ENCODE data around the gene CLEC19A. TPM values are rescaled to one million over a fixed set of nuclear protein-coding genes. Genes with fewer than 3 reads are reported as not detected.
"Not testable (repeated sequence)": the region's sequence is repeated elsewhere in the genome, so short reads cannot be mapped to it uniquely, and the experiment has no call there.

Gene CLEC19A
- total RNA-seq, 5 donors from 2014 or later (not counting 1 experiment from before 2014, with no cell fraction given): not detected

DNA sequence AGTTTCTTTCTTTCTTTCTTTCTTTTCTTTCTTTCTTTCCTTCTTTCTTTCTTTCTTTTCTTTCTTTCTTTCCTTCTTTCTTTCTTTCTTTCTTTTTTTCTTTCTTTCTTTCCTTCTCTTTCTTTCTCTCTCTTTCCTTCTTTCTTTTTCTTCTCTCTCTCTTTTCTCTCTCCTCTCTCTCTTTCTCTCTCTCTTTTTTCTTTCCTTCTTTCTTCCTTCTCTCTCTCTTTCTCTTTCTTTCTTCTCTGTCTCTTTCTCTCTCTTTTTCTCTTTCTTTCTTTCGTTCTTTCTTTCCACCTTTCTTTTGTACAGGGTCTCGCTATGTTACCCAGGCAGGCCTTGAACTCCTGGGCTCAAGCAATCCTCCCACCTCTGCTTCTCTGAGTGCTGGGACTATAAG lies 35.7 kb downstream of the CLEC19A start:
- H3K9me3 Mint-ChIP-seq; H3K4me1 ChIP-seq (ENCODE audit: control insufficient read depth in 1 of 2, extremely low read depth in 1 of 2, insufficient read depth in 2 of 2, low read length in 2 of 2); H3K27me3 ChIP-seq (replicated peaks in 1 of 2; ENCODE audit: control insufficient read depth in 2 of 2, extremely low read depth in 1 of 2, insufficient read depth in 2 of 2, low read length in 1 of 2); H3K9me3 ChIP-seq; POLR2A ChIA-PET; H3K27ac Mint-ChIP-seq; H3K4me3 ChIP-seq (ENCODE audit: control insufficient read depth in 1 of 2, extremely low read depth in 1 of 2, low read length in 1 of 2); ATAC-seq (replicated peaks in 1 of 4); DNase-seq; CTCF ChIA-PET; H3K4me3 Mint-ChIP-seq; H3K27ac ChIP-seq (ENCODE audit: low read length); H3K36me3 Mint-ChIP-seq; H3K4me1 Mint-ChIP-seq; H3K36me3 ChIP-seq (ENCODE audit: control insufficient read depth in 2 of 2, extremely low read depth in 1 of 2, insufficient read depth in 1 of 2, low read length in 1 of 2): not testable (repeated sequence)
- H3K27me3 Mint-ChIP-seq: peaks cover 4 to 13% of the 10 kb centered on the region in 2 donors
- 80% methylated on average over 2 of the region's 2 CpGs for WGBS (ENCODE audit: insufficient coverage)

DNA sequence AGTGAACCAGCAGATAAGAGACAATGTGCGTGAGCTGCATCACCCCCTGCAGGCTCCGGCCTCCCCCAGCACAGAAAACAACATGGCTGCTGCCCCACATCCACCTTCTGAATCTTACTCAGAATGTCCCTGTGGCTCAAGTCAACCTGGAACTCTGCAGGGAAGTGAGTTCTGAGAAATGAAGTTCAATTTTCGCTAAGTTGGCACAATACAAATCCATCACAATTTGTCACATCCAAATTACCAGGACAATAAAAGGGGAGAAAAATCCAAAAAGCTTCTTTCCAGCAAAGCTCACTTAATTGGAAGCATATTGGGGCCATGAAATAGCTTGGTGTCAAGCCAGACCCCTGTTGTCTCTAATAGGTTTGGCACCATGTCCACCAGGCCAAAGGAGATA lies 38.1 kb downstream of the CLEC19A start:
- Mint-ChIP-seq H3K4me3 (no peak overlapping the region), H3K27me3 (peaks cover 4 to 16% of the 10 kb centered on the region in 2 donors), H3K9me3 (peaks cover 2 to 14% (median 4%) of the 10 kb centered on the region in 3 donors), H3K4me1 (no peaks in the 10 kb centered on the region), H3K27ac (no peak overlapping the region), H3K36me3 (no peaks in the 10 kb centered on the region)
- CTCF ChIA-PET: no interaction called here
- Histone ChIP-seq H3K4me3 (ENCODE audit: control insufficient read depth in 1 of 2, extremely low read depth in 1 of 2, low read length in 1 of 2) (no peak overlapping the region), H3K36me3 (ENCODE audit: control insufficient read depth in 2 of 2, extremely low read depth in 1 of 2, insufficient read depth in 1 of 2, low read length in 1 of 2) (no peaks in the 10 kb centered on the region), H3K27ac (ENCODE audit: low read length) (no peak overlapping the region), H3K9me3 (no peaks in the 10 kb centered on the region), H3K27me3 (replicated peaks in 1 of 2; ENCODE audit: control insufficient read depth in 2 of 2, extremely low read depth in 1 of 2, insufficient read depth in 2 of 2, low read length in 1 of 2) (no peaks in the 10 kb centered on the region), H3K4me1 (ENCODE audit: control insufficient read depth in 1 of 2, extremely low read depth in 1 of 2, insufficient read depth in 2 of 2, low read length in 2 of 2) (no peaks in the 10 kb centered on the region)
- POLR2A ChIA-PET: no interaction called here
- no CpG with 5 or more reads among the region's 3 CpGs for WGBS (ENCODE audit: insufficient coverage)
- DNase-seq (no peak), ATAC-seq (replicated peaks in 1 of 4) (no peak)

DNA sequence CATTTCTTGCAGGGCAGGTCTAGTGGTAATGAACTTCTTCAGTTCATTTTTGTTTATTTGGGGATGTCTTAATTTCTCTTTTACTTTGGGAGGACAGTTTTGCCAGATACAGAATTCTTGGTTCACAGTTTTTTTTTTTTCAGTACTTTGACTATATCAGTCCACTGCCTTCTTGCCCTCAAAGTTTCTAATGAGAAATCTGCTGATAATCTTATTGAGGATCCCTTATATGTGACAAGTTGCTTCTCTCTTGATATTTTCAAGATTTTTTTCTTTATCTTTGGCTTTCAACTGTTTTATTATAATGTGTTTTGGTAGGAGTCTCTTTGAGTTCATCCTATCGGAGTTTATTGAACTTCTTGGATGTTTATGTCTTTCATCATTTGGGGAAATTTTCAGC lies 42.8 kb downstream of the CLEC19A start:
- ChIA-PET POLR2A (interaction anchor here in 1 of 2 donors (0.6 kb wide), 1 partner anchor 12 kb away, joined by 8 read pairs; no protein-coding TSS in a partner anchor), CTCF (no interaction called here)
- no peak overlapping the region for H3K4me3 ChIP-seq (ENCODE audit: control insufficient read depth in 1 of 2, extremely low read depth in 1 of 2, low read length in 1 of 2)
- Mint-ChIP-seq H3K4me3 (no peak overlapping the region), H3K4me1 (no peaks in the 10 kb centered on the region), H3K9me3 (peaks cover 0 to 9% (median 4%) of the 10 kb centered on the region in 3 donors), H3K36me3 (no peaks in the 10 kb centered on the region), H3K27me3 (peaks cover 4 to 5% of the 10 kb centered on the region in 2 donors), H3K27ac (no peak overlapping the region)
- no peaks in the 10 kb centered on the region for H3K27me3 ChIP-seq (replicated peaks in 1 of 2; ENCODE audit: control insufficient read depth in 2 of 2, extremely low read depth in 1 of 2, insufficient read depth in 2 of 2, low read length in 1 of 2)
- no peaks in the 10 kb centered on the region for H3K4me1 ChIP-seq (ENCODE audit: control insufficient read depth in 1 of 2, extremely low read depth in 1 of 2, insufficient read depth in 2 of 2, low read length in 2 of 2)
- no CpG with 5 or more reads among the region's 1 CpG for WGBS (ENCODE audit: insufficient coverage)
- no peaks in the 10 kb centered on the region for H3K36me3 ChIP-seq (ENCODE audit: control insufficient read depth in 2 of 2, extremely low read depth in 1 of 2, insufficient read depth in 1 of 2, low read length in 1 of 2)
- DNase-seq (no peak), ATAC-seq (replicated peaks in 1 of 4) (no peak)
- H3K27ac ChIP-seq (ENCODE audit: low read length): no peak overlapping the region
- H3K9me3 ChIP-seq: no peaks in the 10 kb centered on the region

DNA sequence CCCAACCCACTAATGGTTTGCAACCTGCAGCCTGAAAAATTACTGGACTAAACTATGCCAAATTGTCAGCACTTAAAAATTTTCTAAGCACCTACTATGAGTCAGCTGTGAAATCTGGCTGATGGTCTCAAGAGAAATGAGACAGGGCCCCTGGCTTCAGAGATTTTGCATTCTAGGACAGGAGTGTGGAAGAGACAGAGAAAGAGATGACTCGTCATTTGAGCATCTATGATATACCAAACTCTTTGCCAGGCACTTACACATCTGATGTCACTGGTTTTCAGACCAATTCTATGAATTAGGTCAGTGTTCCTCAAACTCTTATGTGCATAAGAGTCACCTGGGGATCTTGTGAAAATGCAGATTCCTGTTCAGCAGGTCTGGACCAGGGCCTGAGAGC lies 44.4 kb downstream of the CLEC19A start:
- H3K27ac Mint-ChIP-seq: no peak overlapping the region
- no peaks in the 10 kb centered on the region for H3K4me1 Mint-ChIP-seq
- Histone ChIP-seq H3K36me3 (ENCODE audit: control insufficient read depth in 2 of 2, extremely low read depth in 1 of 2, insufficient read depth in 1 of 2, low read length in 1 of 2) (no peaks in the 10 kb centered on the region), H3K4me1 (ENCODE audit: control insufficient read depth in 1 of 2, extremely low read depth in 1 of 2, insufficient read depth in 2 of 2, low read length in 2 of 2) (no peaks in the 10 kb centered on the region), H3K27ac (ENCODE audit: low read length) (no peak overlapping the region), H3K27me3 (replicated peaks in 1 of 2; ENCODE audit: control insufficient read depth in 2 of 2, extremely low read depth in 1 of 2, insufficient read depth in 2 of 2, low read length in 1 of 2) (no peaks in the 10 kb centered on the region), H3K4me3 (ENCODE audit: control insufficient read depth in 1 of 2, extremely low read depth in 1 of 2, low read length in 1 of 2) (no peak overlapping the region), H3K9me3 (no peaks in the 10 kb centered on the region)
- ATAC-seq (replicated peaks in 1 of 4) (no peak), DNase-seq (no peak)
- WGBS (ENCODE audit: insufficient coverage): no CpG with 5 or more reads among the region's 1 CpG
- H3K9me3 Mint-ChIP-seq: peaks cover 0 to 9% (median 4%) of the 10 kb centered on the region in 3 donors
- H3K27me3 Mint-ChIP-seq: peaks cover 3 to 4% of the 10 kb centered on the region in 2 donors
- ChIA-PET POLR2A (no interaction called here), CTCF (no interaction called here)
- no peaks in the 10 kb centered on the region for H3K36me3 Mint-ChIP-seq
- H3K4me3 Mint-ChIP-seq: no peak overlapping the region

DNA sequence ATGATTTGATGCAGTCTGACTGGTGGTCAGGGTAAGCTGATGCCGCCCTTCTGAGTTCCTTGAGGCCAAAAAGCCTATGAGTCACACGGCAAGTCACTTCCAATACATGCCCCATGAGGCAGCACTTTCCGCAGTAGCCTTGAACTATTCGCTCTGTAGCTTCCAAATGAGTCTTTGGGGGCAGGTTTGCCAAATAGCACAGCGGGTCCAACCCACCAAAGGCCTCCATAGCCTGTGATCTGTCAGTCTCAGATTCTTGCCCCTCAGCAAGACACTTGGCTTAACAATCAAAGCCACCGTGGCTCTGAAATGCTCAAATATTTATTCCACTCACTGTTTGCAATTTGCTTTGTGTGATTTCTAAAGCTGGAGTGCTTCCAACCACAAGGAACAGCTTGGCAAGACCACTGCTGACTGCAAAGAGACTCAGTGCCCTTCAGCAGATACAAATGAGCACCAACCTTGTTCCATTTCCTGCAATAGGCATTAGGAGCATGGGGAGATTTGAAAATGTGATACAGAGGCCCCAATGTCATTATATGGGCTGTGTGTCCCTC lies 45.4 kb downstream of the CLEC19A start:
- H3K4me1 ChIP-seq (ENCODE audit: control insufficient read depth in 1 of 2, extremely low read depth in 1 of 2, insufficient read depth in 2 of 2, low read length in 2 of 2): no peaks in the 10 kb centered on the region
- Mint-ChIP-seq H3K4me1 (no peaks in the 10 kb centered on the region), H3K4me3 (no peak overlapping the region), H3K27me3 (peaks cover 3 to 4% of the 10 kb centered on the region in 2 donors), H3K27ac (no peak overlapping the region), H3K36me3 (no peaks in the 10 kb centered on the region), H3K9me3 (peaks cover 0 to 9% (median 4%) of the 10 kb centered on the region in 3 donors)
- ATAC-seq (replicated peaks in 1 of 4) (no peak), DNase-seq (no peak)
- H3K36me3 ChIP-seq (ENCODE audit: control insufficient read depth in 2 of 2, extremely low read depth in 1 of 2, insufficient read depth in 1 of 2, low read length in 1 of 2): no peaks in the 10 kb centered on the region
- H3K4me3 ChIP-seq (ENCODE audit: control insufficient read depth in 1 of 2, extremely low read depth in 1 of 2, low read length in 1 of 2): no peak overlapping the region
- CTCF ChIA-PET: no interaction called here
- no peaks in the 10 kb centered on the region for H3K27me3 ChIP-seq (replicated peaks in 1 of 2; ENCODE audit: control insufficient read depth in 2 of 2, extremely low read depth in 1 of 2, insufficient read depth in 2 of 2, low read length in 1 of 2)
- no peak overlapping the region for H3K27ac ChIP-seq (ENCODE audit: low read length)
- WGBS (ENCODE audit: insufficient coverage): 84% methylated on average over 4 of the region's 6 CpGs
- POLR2A ChIA-PET: no interaction called here
- no peaks in the 10 kb centered on the region for H3K9me3 ChIP-seq

DNA sequence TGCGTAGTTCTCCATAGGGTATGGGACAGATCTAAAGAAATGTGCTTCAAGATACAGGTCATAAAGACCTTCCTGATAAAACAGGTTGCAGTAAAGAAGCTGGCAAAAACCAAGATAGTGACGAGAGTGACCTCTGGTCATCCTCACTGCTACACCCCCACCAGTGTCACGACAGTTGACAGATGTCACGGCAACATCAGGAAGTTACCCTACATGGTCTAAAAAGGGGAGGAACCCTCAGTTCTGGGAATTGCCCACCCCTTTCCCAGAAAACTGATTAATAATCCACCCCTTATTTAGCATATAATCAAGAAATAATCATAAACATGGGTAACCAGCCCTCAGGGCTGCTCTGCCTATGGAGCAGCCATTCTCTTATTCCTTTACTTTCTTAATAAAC lies 46.3 kb downstream of the CLEC19A start:
- WGBS (ENCODE audit: insufficient coverage): no CpG with 5 or more reads among the region's 4 CpGs
- no peak overlapping the region for H3K4me3 Mint-ChIP-seq
- no peaks in the 10 kb centered on the region for H3K4me1 ChIP-seq (ENCODE audit: control insufficient read depth in 1 of 2, extremely low read depth in 1 of 2, insufficient read depth in 2 of 2, low read length in 2 of 2)
- H3K36me3 Mint-ChIP-seq: no peaks in the 10 kb centered on the region
- DNase-seq: no peak
- no peaks in the 10 kb centered on the region for H3K36me3 ChIP-seq (ENCODE audit: control insufficient read depth in 2 of 2, extremely low read depth in 1 of 2, insufficient read depth in 1 of 2, low read length in 1 of 2)
- H3K27me3 Mint-ChIP-seq: peaks cover 0 to 4% of the 10 kb centered on the region in 2 donors
- H3K27me3 ChIP-seq (replicated peaks in 1 of 2; ENCODE audit: control insufficient read depth in 2 of 2, extremely low read depth in 1 of 2, insufficient read depth in 2 of 2, low read length in 1 of 2): no peaks in the 10 kb centered on the region
- no peak overlapping the region for H3K4me3 ChIP-seq (ENCODE audit: control insufficient read depth in 1 of 2, extremely low read depth in 1 of 2, low read length in 1 of 2)
- H3K9me3 Mint-ChIP-seq: peaks cover 0 to 9% (median 0%) of the 10 kb centered on the region in 3 donors
- no peak overlapping the region for H3K27ac ChIP-seq (ENCODE audit: low read length)
- H3K27ac Mint-ChIP-seq: no peak overlapping the region
- H3K4me1 Mint-ChIP-seq: no peaks in the 10 kb centered on the region
- no peaks in the 10 kb centered on the region for H3K9me3 ChIP-seq
- ATAC-seq (replicated peaks in 1 of 4): no peak
- CTCF ChIA-PET: no interaction called here
- POLR2A ChIA-PET: no interaction called here

DNA sequence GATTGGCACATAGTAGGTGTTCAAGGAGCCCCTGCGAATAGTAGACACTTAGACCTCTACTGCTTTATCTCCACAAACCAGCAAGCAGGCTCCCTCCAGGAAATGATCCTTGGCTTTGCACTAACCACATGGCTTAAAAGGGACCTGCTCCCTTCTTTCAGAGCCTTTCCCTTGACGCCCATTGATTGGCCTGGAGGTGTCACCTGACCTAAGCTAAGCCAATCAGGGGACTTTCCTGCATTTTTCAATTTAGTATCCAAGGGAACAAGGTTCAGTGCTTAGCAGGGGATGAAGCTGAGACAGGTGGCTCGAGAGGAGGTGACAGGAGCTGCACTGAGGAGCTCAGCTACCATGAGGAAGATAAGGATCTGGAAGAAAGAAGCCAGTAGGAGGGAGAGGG lies 52.8 kb downstream of the CLEC19A start:
- Histone ChIP-seq H3K36me3 (ENCODE audit: control insufficient read depth in 2 of 2, extremely low read depth in 1 of 2, insufficient read depth in 1 of 2, low read length in 1 of 2) (no peaks in the 10 kb centered on the region), H3K27ac (ENCODE audit: low read length) (no peak overlapping the region), H3K4me3 (ENCODE audit: control insufficient read depth in 1 of 2, extremely low read depth in 1 of 2, low read length in 1 of 2) (no peak overlapping the region), H3K27me3 (replicated peaks in 1 of 2; ENCODE audit: control insufficient read depth in 2 of 2, extremely low read depth in 1 of 2, insufficient read depth in 2 of 2, low read length in 1 of 2) (peaks cover 0 to 2% of the 10 kb centered on the region in 2 experiments), H3K4me1 (ENCODE audit: control insufficient read depth in 1 of 2, extremely low read depth in 1 of 2, insufficient read depth in 2 of 2, low read length in 2 of 2) (no peaks in the 10 kb centered on the region), H3K9me3 (no peaks in the 10 kb centered on the region)
- H3K27me3 Mint-ChIP-seq: peaks cover 0 to 18% of the 10 kb centered on the region in 2 donors
- H3K36me3 Mint-ChIP-seq: no peaks in the 10 kb centered on the region
- H3K27ac Mint-ChIP-seq: no peak overlapping the region
- ATAC-seq (replicated peaks in 1 of 4): no peak
- H3K9me3 Mint-ChIP-seq: peaks cover 2 to 4% (median 3%) of the 10 kb centered on the region in 3 donors
- H3K4me3 Mint-ChIP-seq: no peak overlapping the region
- ChIA-PET POLR2A (no interaction called here), CTCF (no interaction called here)
- H3K4me1 Mint-ChIP-seq: no peaks in the 10 kb centered on the region
- DNase-seq: no peak
- WGBS (ENCODE audit: insufficient coverage): 0% methylated on average over 1 of the region's 3 CpGs
